GM23248 (cell line): ENCODE measurements around the gene MYRIP. TPM values are rescaled to one million over a fixed set of nuclear protein-coding genes. Genes with fewer than 3 reads are reported as not detected.

ENCODE experiments used
- DNase-seq: peaks from one replicate; pipeline ENCODE4 v3.0.0-alpha.2; 2015
- H2AFZ ChIP-seq: fragments of 200-600 bp; sonication (generic); 2 replicates; pipeline ENCODE4 v1.6.1; 2016; ENCODE audit warnings: antibody characterized with exemption
- H3F3A ChIP-seq: fragments of 200-600 bp; sonication (generic); 2 replicates; pipeline ENCODE4 v1.6.1; 2016; ENCODE audit warnings: mild to moderate bottlenecking, antibody characterized with exemption, mixed run types; ENCODE audit not compliant: insufficient read depth
- H3K27ac ChIP-seq: fragments of 200-600 bp; sonication (generic); 2 replicates; pipeline ENCODE4 v1.5.1; 2016; ENCODE audit warnings: mild to moderate bottlenecking
- H3K27me3 ChIP-seq: fragments of 200-600 bp; sonication (generic); replicated peaks from 2 replicates; pipeline ENCODE4 v1.6.1; 2016; ENCODE audit warnings: mild to moderate bottlenecking; ENCODE audit not compliant: insufficient read depth
- H3K36me3 ChIP-seq: fragments of 200-600 bp; sonication (generic); 2 replicates; pipeline ENCODE4 v1.6.1; 2016; ENCODE audit warnings: low read depth, mild to moderate bottlenecking
- H3K4me1 ChIP-seq: fragments of 200-600 bp; sonication (generic); 2 replicates; pipeline ENCODE4 v1.6.1; 2016; ENCODE audit warnings: mild to moderate bottlenecking; ENCODE audit not compliant: insufficient read depth
- H3K4me2 ChIP-seq: fragments of 200-600 bp; sonication (generic); one replicate; pipeline ENCODE4 v1.6.1; 2016; ENCODE audit warnings: mild to moderate bottlenecking; ENCODE audit not compliant: unreplicated experiment
- H3K4me3 ChIP-seq: fragments of 200-600 bp; sonication (generic); 2 replicates; pipeline ENCODE4 v1.5.1; 2016; ENCODE audit warnings: mild to moderate bottlenecking
- H3K79me2 ChIP-seq: fragments of 200-600 bp; sonication (generic); 2 replicates; pipeline ENCODE4 v1.6.1; 2016; ENCODE audit warnings: mild to moderate bottlenecking; ENCODE audit not compliant: insufficient read depth
- H3K9ac ChIP-seq: fragments of 200-600 bp; sonication (generic); 2 replicates; pipeline ENCODE4 v1.6.1; 2016; ENCODE audit warnings: mild to moderate bottlenecking
- H3K9me2 ChIP-seq: fragments of 200-600 bp; sonication (generic); 2 replicates; pipeline ENCODE4 v1.6.1; 2016; ENCODE audit warnings: mixed run types, mild to moderate bottlenecking, moderate library complexity; ENCODE audit not compliant: insufficient read depth
- H3K9me3 ChIP-seq: fragments of 200-600 bp; sonication (generic); one replicate; pipeline ENCODE4 v1.6.1; 2017; ENCODE audit warnings: low read depth
- H4K20me1 ChIP-seq: fragments of 200-600 bp; sonication (generic); 2 replicates; pipeline ENCODE4 v1.6.0; 2016; ENCODE audit not compliant: insufficient read depth
- EZH2 ChIP-seq: fragments of 200-600 bp; sonication (generic); IDR thresholded peaks from 2 replicates; pipeline ENCODE4 v1.6.1; 2018; ENCODE audit warnings: antibody characterized with exemption, mild to moderate bottlenecking; ENCODE audit not compliant: insufficient read depth, poor library complexity, severe bottlenecking
- EZH2phosphoT487 ChIP-seq: fragments of 200-600 bp; sonication (generic); IDR thresholded peaks from 2 replicates; pipeline ENCODE4 v1.6.1; 2018; ENCODE audit warnings: antibody characterized with exemption, moderate library complexity, mild to moderate bottlenecking, low read depth; ENCODE audit not compliant: insufficient read depth
- WGBS, 2 experiments: methylation state at CpG; one replicate each; pipeline ENCODE4 v1.1.6; 2015 to 2017; ENCODE audit warnings: low lambda C conversion rate in 2 of 2, low coverage in 1 of 2; ENCODE audit errors: missing lambda C conversion rate in 2 of 2; 5-methylcytosine and 5-hydroxymethylcytosine counted together
- in situ Hi-C: fragments of 300-500 bp; cut with MboI; formaldehyde crosslinking; loops from 2 replicates; pipeline ENCODE4 v1.15.0; 2020
- polyA plus RNA-seq: library from polyadenylated mRNA; unstranded; fragments of >200 nt; fragmentation: Nextera tagmentation; extraction: Ambion mirVana; gene quantifications from 2 replicates; pipeline ENCODE4 v1.2.1, GENCODE V29; 2016
- total RNA-seq: library from RNA; depleted of rRNA; stranded (reverse); fragments of >200 nt; shearing (Covaris generic); gene quantifications from 2 replicates; pipeline ENCODE4 v1.2.3, GENCODE V29; 2014

Gene MYRIP
- total and polyA plus RNA-seq, 2 experiments from 2014 or later, result 0.11 to 0.32 TPM

GRCh38 chr3:39848365-39848764, 39.0 kb downstream of the MYRIP start:
- Histone ChIP-seq H3K9ac (no peak overlapping the region), H2AFZ (no peak overlapping the region), H4K20me1 (no peaks in the 10 kb centered on the region), H3F3A (no peaks in the 10 kb centered on the region), H3K36me3 (no peaks in the 10 kb centered on the region), H3K79me2 (no peaks in the 10 kb centered on the region), H3K4me1 (no peaks in the 10 kb centered on the region), H3K27me3 (no peaks in the 10 kb centered on the region), H3K27ac (no peak overlapping the region), H3K4me3 (no peak overlapping the region), H3K4me2 (no peak overlapping the region), H3K9me2 (no peaks in the 10 kb centered on the region), H3K9me3 (no peaks in the 10 kb centered on the region)
- no peak for DNase-seq
- in situ Hi-C loops, result no loop called here
- TF ChIP-seq EZH2phosphoT487 (no peak), EZH2 (no peak)

DNA sequence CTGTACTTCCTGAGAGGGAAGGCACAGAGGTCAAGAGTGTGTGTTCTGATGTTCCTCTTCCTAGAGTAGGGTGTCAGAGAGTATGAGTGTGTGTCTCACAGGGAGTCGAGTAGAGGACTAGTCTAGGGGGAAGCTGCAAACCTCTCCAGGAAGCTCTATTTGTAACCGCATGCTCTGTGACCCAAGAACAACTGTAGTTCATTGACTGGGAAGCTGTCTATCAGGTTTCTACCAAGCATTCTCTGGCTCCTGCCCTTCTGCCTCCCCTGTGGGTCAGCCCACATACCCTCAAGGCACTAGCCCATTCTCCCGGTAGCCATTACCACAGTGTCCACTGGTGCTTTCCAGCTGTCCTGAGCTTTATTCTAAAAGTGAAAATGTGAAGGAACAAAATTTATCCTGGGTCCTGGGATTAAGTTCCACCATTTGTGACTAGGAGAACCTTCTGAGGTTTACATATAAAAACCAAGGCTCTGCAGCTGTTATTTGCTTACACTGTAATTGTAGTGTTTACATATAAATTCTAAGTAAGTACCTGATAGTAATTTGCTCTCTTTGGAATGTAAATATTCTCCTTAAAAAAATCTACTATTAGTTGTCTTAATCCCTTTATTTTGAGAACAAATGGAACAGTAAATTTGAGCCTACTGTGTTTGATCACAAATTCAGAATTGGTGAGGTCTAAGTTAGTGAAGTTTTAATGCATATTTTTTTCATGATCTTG, 40.7 kb downstream of the MYRIP start:
- no peaks in the 10 kb centered on the region for H3K27me3 ChIP-seq
- no peaks in the 10 kb centered on the region for H4K20me1 ChIP-seq
- H3K4me2 ChIP-seq, result no peak overlapping the region
- H3K4me1 ChIP-seq, result no peaks in the 10 kb centered on the region
- no peaks in the 10 kb centered on the region for H3K79me2 ChIP-seq
- no peak for TF ChIP-seq EZH2
- no peak for TF ChIP-seq EZH2phosphoT487
- WGBS, 2 experiments, result 58 to 64% methylated on average over 3 of the region's 3 CpGs
- H3K9ac ChIP-seq, result no peak overlapping the region
- H3K27ac ChIP-seq, result no peak overlapping the region
- H3K36me3 ChIP-seq, result no peaks in the 10 kb centered on the region
- no peak overlapping the region for H2AFZ ChIP-seq
- no peaks in the 10 kb centered on the region for H3K9me3 ChIP-seq
- H3K9me2 ChIP-seq, result no peaks in the 10 kb centered on the region
- no peaks in the 10 kb centered on the region for H3F3A ChIP-seq
- in situ Hi-C loops, result no loop called here
- no peak overlapping the region for H3K4me3 ChIP-seq
- no peak for DNase-seq

DNA sequence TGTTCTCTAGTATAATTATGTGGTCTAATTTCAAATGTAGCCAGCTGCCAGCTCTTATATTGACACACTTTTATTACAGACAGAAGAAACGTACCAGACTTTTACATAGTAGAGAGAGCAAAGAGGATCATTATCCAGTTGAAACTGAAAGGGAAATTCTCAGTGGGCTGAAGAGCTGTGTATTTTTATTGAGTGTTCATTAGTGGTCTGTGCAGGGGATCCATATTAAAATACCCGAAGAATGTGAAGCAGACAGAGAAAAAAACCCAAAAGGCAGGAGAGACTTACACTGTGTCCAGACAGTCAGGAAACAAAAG, 41.3 kb downstream of the MYRIP start:
- no peaks in the 10 kb centered on the region for H3F3A ChIP-seq
- in situ Hi-C loops, result no loop called here
- H3K9me2 ChIP-seq, result no peaks in the 10 kb centered on the region
- no peaks in the 10 kb centered on the region for H3K27me3 ChIP-seq
- no peaks in the 10 kb centered on the region for H3K36me3 ChIP-seq
- no peak overlapping the region for H3K9ac ChIP-seq
- H3K4me1 ChIP-seq, result no peaks in the 10 kb centered on the region
- DNase-seq, result no peak
- H3K79me2 ChIP-seq, result no peaks in the 10 kb centered on the region
- WGBS, 2 experiments, result 20 to 24% methylated on average over 2 of the region's 2 CpGs
- no peaks in the 10 kb centered on the region for H3K9me3 ChIP-seq
- H3K4me3 ChIP-seq, result no peak overlapping the region
- no peak overlapping the region for H3K4me2 ChIP-seq
- H2AFZ ChIP-seq, result no peak overlapping the region
- H4K20me1 ChIP-seq, result no peaks in the 10 kb centered on the region
- TF ChIP-seq EZH2phosphoT487, result no peak
- TF ChIP-seq EZH2, result no peak
- H3K27ac ChIP-seq, result no peak overlapping the region

DNA sequence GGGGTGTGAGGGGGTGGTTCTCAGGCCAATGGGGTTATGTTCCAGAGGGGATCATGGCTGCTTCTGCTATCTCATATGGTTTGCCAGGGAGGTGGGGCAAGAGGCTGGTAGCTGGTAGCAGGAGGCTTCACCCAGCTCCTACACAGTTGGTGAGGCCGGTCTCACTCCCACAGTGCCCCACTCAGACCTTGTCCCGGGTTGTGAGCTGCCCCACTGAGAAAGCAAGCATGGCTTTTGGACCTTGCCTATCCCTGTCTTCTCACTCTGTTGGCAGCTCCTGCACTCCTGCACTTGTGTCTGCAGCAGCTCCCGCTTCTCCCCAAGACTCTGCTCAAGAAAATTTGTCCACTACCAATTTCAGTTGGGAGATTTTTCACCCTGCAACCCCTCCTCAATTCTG, 46.1 kb downstream of the MYRIP start:
- 44 to 50% methylated on average over 2 to 3 of the region's 3 CpGs for whole genome bisulfite sequencing, 2 experiments
- H3K27ac ChIP-seq, result no peak overlapping the region
- H4K20me1 ChIP-seq, result no peaks in the 10 kb centered on the region
- DNase-seq, result no peak
- no peaks in the 10 kb centered on the region for H3K27me3 ChIP-seq
- H3K9me2 ChIP-seq, result no peaks in the 10 kb centered on the region
- TF ChIP-seq EZH2, result no peak
- TF ChIP-seq EZH2phosphoT487, result no peak
- H3K9ac ChIP-seq, result no peak overlapping the region
- H3K4me3 ChIP-seq, result no peak overlapping the region
- H3F3A ChIP-seq, result no peaks in the 10 kb centered on the region
- no peak overlapping the region for H3K4me2 ChIP-seq
- H3K9me3 ChIP-seq, result no peaks in the 10 kb centered on the region
- H3K4me1 ChIP-seq, result no peaks in the 10 kb centered on the region
- no peak overlapping the region for H2AFZ ChIP-seq
- in situ Hi-C loops, result no loop called here
- no peaks in the 10 kb centered on the region for H3K79me2 ChIP-seq
- H3K36me3 ChIP-seq, result no peaks in the 10 kb centered on the region

- WGBS, 2 experiments, result 40 to 50% methylated on average over 2 of the region's 2 CpGs
- Histone ChIP-seq H3K9me3 (no peaks in the 10 kb centered on the region), H3F3A (no peaks in the 10 kb centered on the region), H2AFZ (no peak overlapping the region), H3K4me1 (no peaks in the 10 kb centered on the region), H3K27me3 (no peaks in the 10 kb centered on the region), H3K27ac (no peak overlapping the region), H3K36me3 (no peaks in the 10 kb centered on the region), H4K20me1 (no peaks in the 10 kb centered on the region), H3K4me3 (no peak overlapping the region), H3K9me2 (no peaks in the 10 kb centered on the region), H3K79me2 (no peaks in the 10 kb centered on the region), H3K4me2 (no peak overlapping the region), H3K9ac (no peak overlapping the region)
- DNase-seq, result no peak
- no peak for TF ChIP-seq EZH2phosphoT487
- TF ChIP-seq EZH2, result no peak
- in situ Hi-C loops, result no loop called here
These were observed 60.5 kb downstream of the MYRIP start for GRCh38 chr3:39869890-39870289.
